Measurements from ENCODE around the gene TYRP1.
"Not testable (repeated sequence)": the region's sequence is repeated elsewhere in the genome, so short reads cannot be mapped to it uniquely, and the experiment has no call there.

The TYRP1 gene

DNA sequence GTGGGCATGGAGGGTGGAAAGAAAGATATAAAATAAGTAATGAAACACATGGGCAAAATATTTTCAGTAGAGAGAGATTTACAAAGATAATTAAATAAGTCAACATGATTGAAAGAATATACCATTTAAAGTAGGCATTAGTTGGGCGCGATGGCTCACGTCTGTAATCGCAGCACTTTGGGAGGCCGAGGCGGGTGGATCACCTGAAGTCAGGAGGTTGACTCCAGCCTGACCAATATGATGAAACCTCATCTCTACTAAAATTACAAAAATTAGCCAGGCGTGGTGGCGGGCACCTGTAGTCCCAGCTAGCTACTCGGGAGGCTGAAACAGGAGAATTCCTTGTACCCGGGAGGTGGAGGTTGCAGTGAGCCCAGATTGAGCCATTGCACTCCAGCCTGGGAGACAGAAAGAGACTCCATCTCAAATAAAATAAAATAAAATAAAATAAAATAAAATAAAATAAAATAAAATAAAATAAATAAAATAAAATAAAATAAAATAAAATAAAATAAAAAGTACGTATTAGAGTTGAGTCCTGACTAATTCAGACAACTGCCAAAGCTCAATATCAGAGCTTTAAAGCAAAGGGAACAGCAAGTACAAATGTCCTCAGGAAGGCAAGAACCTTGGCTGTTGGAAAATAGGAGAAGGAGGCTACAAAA is 15.6 kb upstream of the TYRP1 start:
- not testable (repeated sequence) for H3K4me3 Mint-ChIP-seq; H3K27me3 Mint-ChIP-seq (ENCODE audit: low read depth); H3K36me3 Mint-ChIP-seq (ENCODE audit: low read depth); DNase-seq (ENCODE audit: low spot score); H3K4me1 Mint-ChIP-seq (ENCODE audit: low read depth); H3K27ac Mint-ChIP-seq
- H3K9me3 Mint-ChIP-seq, result peaks cover 20% of the 10 kb centered on the region

DNA sequence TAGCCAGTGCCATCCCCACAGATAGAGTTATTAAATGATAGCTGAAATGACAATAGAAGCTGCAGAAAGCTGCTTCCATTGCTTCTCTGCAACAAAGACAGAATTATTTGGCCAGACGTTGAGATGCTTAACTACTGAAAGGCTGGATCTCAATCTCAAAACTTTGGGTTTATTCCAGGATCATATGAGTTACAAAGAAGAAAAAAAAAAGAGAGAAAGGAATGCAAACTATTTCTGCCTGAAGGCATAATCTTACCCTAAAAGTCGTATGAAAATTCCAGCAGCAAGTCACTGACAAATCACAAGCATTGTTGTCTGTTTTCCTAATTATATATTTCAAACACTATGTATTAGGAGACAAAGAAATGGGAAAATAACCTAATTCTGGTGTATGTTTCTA is 12.8 kb upstream of the TYRP1 start:
- H3K9me3 Mint-ChIP-seq, result peaks cover 31% of the 10 kb centered on the region
- no peak for DNase-seq (ENCODE audit: low spot score)

DNA sequence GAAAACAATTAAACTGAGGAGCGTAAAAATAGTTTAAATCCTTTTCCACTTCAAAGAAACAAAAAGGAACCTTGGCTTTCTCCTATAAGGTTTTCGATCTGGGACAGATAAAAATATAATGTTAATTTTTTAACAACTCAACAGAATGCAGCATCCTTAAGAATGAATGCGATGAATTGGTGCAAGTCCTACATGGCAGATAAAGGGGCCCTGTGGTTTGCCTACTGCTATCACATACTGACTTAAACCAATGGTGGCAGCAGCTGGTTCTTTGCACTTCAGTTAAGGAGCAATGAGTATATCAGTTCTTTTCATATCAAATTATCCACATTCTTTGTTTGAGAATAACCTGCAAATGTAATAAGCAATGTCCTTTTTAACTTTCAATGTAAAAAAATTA is 12.4 kb upstream of the TYRP1 start:
- no peaks in the 10 kb centered on the region for H3K27me3 Mint-ChIP-seq (ENCODE audit: low read depth)
- no peak overlapping the region for H3K4me3 Mint-ChIP-seq
- no peak overlapping the region for H3K27ac Mint-ChIP-seq
- no peaks in the 10 kb centered on the region for H3K4me1 Mint-ChIP-seq (ENCODE audit: low read depth)
- H3K36me3 Mint-ChIP-seq (ENCODE audit: low read depth), result no peaks in the 10 kb centered on the region
- peaks cover 31% of the 10 kb centered on the region for H3K9me3 Mint-ChIP-seq
- no peak for DNase-seq (ENCODE audit: low spot score)

More for the DNA sequence above, 12.8 kb upstream of the TYRP1 start:
- Mint-ChIP-seq H3K4me3 (no peak overlapping the region), H3K4me1 (ENCODE audit: low read depth) (no peaks in the 10 kb centered on the region), H3K27me3 (ENCODE audit: low read depth) (no peaks in the 10 kb centered on the region), H3K27ac (no peak overlapping the region), H3K36me3 (ENCODE audit: low read depth) (no peaks in the 10 kb centered on the region)

DNA sequence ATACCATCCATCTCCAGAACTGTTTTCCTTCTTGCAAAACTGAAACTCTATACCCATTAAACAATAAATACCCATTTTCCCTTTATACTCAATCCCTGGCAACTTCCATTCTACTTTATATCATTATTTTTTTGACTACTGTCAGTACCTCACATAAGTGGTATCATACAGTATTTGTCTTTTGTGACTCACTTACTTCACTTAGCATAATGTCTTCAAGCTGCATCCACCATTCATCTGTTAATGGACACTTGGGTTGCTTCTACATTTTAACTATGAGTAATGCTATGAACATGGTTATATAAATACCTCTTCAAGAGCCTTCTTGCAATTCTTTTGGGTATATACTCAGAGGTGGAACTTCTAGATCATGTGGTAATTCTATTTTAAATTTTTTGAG is 11.6 kb upstream of the TYRP1 start:
- no peaks in the 10 kb centered on the region for H3K36me3 Mint-ChIP-seq (ENCODE audit: low read depth)
- H3K27me3 Mint-ChIP-seq (ENCODE audit: low read depth), result no peaks in the 10 kb centered on the region
- no peak overlapping the region for H3K27ac Mint-ChIP-seq
- peaks cover 31% of the 10 kb centered on the region for H3K9me3 Mint-ChIP-seq
- no peak for DNase-seq (ENCODE audit: low spot score)
- no peaks in the 10 kb centered on the region for H3K4me1 Mint-ChIP-seq (ENCODE audit: low read depth)
- no peak overlapping the region for H3K4me3 Mint-ChIP-seq

DNA sequence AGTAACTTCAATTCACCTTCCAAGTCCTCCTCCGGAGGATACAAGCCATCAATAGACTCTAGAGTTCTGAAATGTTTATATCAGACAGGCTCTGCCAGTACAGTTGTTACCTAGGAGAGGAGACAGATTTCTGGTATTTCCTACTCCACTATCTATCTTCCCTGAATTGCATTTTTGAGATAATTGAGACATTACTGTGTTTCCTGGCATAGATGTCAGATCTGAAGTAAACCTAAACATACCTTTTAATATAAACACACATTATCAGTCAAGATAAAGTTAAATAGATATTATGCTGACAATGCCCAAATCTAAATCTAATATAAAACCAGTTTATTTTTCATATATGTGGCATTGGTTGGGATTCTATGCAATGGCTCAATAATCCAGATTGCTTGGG is 8.2 kb upstream of the TYRP1 start:
- DNase-seq (ENCODE audit: low spot score), result no peak
- no peak overlapping the region for H3K4me3 Mint-ChIP-seq
- peaks cover 36% of the 10 kb centered on the region for H3K9me3 Mint-ChIP-seq
- no peaks in the 10 kb centered on the region for H3K36me3 Mint-ChIP-seq (ENCODE audit: low read depth)
- H3K4me1 Mint-ChIP-seq (ENCODE audit: low read depth), result no peaks in the 10 kb centered on the region
- no peak overlapping the region for H3K27ac Mint-ChIP-seq
- no peaks in the 10 kb centered on the region for H3K27me3 Mint-ChIP-seq (ENCODE audit: low read depth)

DNA sequence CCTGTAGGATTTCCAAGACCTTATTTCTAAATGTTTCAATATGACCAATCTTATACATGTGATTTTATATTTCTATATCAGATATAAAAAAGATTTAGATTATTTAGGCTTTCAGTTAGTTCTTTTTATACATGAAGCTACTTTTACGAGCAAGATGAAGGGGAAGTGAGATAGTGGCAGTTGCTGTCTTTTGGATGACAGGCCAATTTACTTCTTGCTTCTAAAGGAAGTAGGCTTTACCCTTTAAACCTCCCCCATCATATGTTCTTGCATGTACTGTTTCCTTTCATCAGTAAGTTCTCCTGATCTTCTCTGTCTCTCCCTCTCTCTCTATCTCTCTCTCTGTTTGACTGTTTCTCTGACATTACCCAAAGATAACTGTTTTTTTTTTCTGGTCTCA is 4.0 kb upstream of the TYRP1 start:
- no peak for DNase-seq (ENCODE audit: low spot score)
- H3K27me3 Mint-ChIP-seq (ENCODE audit: low read depth), result no peaks in the 10 kb centered on the region
- H3K4me1 Mint-ChIP-seq (ENCODE audit: low read depth), result no peaks in the 10 kb centered on the region
- no peaks in the 10 kb centered on the region for H3K36me3 Mint-ChIP-seq (ENCODE audit: low read depth)
- H3K9me3 Mint-ChIP-seq, result peaks cover 18% of the 10 kb centered on the region
- no peak overlapping the region for H3K27ac Mint-ChIP-seq
- H3K4me3 Mint-ChIP-seq, result no peak overlapping the region

DNA sequence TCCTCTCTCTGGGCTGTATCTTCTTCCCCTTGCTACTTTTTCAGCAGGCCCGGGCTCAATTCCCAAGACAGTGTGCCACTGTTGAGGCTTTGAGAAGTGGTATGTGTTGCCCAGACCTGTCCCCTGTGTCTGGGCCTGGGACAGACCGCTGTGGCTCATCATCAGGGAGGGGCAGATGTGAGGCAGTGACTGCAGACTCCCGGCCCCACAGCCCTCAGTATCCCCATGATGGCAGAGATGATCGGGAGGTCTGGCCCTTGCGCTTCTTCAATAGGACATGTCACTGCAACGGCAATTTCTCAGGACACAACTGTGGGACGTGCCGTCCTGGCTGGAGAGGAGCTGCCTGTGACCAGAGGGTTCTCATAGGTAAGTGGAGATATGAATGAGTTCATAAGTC is 828 bp downstream of the TYRP1 start:
- H3K9me3 Mint-ChIP-seq, result peaks cover 7% of the 10 kb centered on the region
- H3K27me3 Mint-ChIP-seq (ENCODE audit: low read depth), result no peaks in the 10 kb centered on the region
- no peak overlapping the region for H3K27ac Mint-ChIP-seq
- H3K4me1 Mint-ChIP-seq (ENCODE audit: low read depth), result no peaks in the 10 kb centered on the region
- no peak overlapping the region for H3K4me3 Mint-ChIP-seq
- no peaks in the 10 kb centered on the region for H3K36me3 Mint-ChIP-seq (ENCODE audit: low read depth)
- no peak for DNase-seq (ENCODE audit: low spot score)

DNA sequence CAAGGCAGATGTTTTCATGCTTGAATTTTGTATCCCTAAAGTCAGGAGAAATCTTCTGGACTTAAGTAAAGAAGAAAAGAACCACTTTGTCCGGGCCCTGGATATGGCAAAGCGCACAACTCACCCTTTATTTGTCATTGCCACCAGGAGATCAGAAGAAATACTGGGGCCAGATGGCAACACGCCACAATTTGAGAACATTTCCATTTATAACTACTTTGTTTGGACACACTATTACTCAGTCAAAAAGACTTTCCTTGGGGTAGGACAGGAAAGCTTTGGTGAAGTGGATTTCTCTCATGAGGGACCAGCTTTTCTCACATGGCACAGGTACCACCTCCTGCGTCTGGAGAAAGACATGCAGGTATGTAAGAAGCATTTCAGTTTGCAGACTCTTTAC is 2.3 kb downstream of the TYRP1 start:
- H3K27me3 Mint-ChIP-seq (ENCODE audit: low read depth), result no peaks in the 10 kb centered on the region
- no peak for DNase-seq (ENCODE audit: low spot score)
- no peaks in the 10 kb centered on the region for H3K4me1 Mint-ChIP-seq (ENCODE audit: low read depth)
- H3K36me3 Mint-ChIP-seq (ENCODE audit: low read depth), result no peaks in the 10 kb centered on the region
- H3K27ac Mint-ChIP-seq, result no peak overlapping the region
- peaks cover 7% of the 10 kb centered on the region for H3K9me3 Mint-ChIP-seq
- no peak overlapping the region for H3K4me3 Mint-ChIP-seq

DNA sequence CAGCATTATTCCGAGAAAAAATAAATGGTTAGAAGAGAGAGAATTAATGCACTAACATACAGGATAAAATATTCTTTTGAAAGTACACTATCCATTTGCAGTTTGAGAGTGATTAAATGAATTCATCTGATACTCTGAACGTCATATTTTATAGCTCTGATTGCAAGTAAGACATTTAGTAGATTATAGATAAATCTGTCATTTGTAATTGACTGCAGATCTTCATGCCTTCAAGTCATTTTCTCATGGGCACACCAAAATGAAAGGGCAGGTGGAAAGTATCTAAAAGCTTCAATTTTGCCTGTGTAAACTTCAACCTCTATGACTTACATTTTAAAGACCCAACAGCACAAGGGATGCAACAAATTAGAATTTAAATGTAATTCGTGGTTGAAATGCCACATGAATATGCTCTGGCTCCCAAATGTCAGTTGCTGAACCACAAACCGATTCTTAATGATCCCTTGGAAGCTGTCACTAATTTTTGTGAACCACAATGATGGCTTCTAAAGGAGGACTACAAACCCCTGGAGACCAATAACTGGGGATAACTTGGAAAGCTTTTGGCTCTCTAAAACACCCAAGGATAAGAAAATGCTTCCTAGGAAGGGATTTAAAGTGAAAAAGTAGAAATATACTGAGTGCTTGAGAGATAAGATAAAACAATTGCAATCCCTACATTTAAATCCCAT is 3.9 kb downstream of the TYRP1 start:
- no peaks in the 10 kb centered on the region for H3K27me3 Mint-ChIP-seq (ENCODE audit: low read depth)
- H3K27ac Mint-ChIP-seq, result no peak overlapping the region
- H3K36me3 Mint-ChIP-seq (ENCODE audit: low read depth), result no peaks in the 10 kb centered on the region
- H3K4me3 Mint-ChIP-seq, result no peak overlapping the region
- H3K4me1 Mint-ChIP-seq (ENCODE audit: low read depth), result no peaks in the 10 kb centered on the region
- H3K9me3 Mint-ChIP-seq, result peaks cover 7% of the 10 kb centered on the region
- no peak for DNase-seq (ENCODE audit: low spot score)

DNA sequence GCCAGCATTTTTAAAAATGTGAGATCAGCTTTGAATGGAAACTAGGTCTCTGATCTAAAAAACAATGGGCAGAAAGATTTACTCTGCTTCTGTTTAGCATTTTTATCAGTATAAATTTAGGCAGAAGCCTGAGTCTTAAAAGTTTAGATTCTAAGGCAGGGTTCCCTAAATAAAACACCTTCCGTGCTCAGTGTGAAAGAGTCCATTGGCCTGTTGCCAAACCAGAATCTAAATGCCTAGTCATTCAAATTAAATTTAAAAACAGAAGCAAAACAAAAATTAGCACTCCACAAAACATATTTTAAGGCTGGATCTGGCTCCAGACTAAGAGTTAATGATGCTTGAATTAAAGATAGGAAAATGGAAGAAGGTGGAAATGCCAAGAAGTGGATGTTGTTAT is 4.5 kb downstream of the TYRP1 start:
- Mint-ChIP-seq H3K27me3 (ENCODE audit: low read depth) (no peaks in the 10 kb centered on the region), H3K36me3 (ENCODE audit: low read depth) (no peaks in the 10 kb centered on the region)
- no peak for DNase-seq (ENCODE audit: low spot score)

DNA sequence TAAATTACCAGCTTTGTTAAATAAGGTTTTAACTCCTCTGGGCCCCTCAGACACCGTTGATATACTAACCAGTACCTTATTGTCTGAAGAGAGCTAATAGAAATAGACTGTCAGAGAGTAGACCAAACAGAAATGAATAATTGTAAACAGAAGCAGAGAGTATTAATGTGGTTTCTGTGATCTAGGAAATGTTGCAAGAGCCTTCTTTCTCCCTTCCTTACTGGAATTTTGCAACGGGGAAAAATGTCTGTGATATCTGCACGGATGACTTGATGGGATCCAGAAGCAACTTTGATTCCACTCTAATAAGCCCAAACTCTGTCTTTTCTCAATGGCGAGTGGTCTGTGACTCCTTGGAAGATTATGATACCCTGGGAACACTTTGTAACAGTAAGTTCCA is 5.1 kb downstream of the TYRP1 start:
- H3K27ac Mint-ChIP-seq, result no peak overlapping the region
- no peaks in the 10 kb centered on the region for H3K27me3 Mint-ChIP-seq (ENCODE audit: low read depth)
- no peaks in the 10 kb centered on the region for H3K4me1 Mint-ChIP-seq (ENCODE audit: low read depth)
- no peak for DNase-seq (ENCODE audit: low spot score)
- H3K36me3 Mint-ChIP-seq (ENCODE audit: low read depth), result no peaks in the 10 kb centered on the region
- peaks cover 7% of the 10 kb centered on the region for H3K9me3 Mint-ChIP-seq
- H3K4me3 Mint-ChIP-seq, result no peak overlapping the region

More for the DNA sequence above, 4.5 kb downstream of the TYRP1 start:
- Mint-ChIP-seq H3K27ac (no peak overlapping the region), H3K9me3 (peaks cover 7% of the 10 kb centered on the region), H3K4me3 (no peak overlapping the region), H3K4me1 (ENCODE audit: low read depth) (no peaks in the 10 kb centered on the region)

DNA sequence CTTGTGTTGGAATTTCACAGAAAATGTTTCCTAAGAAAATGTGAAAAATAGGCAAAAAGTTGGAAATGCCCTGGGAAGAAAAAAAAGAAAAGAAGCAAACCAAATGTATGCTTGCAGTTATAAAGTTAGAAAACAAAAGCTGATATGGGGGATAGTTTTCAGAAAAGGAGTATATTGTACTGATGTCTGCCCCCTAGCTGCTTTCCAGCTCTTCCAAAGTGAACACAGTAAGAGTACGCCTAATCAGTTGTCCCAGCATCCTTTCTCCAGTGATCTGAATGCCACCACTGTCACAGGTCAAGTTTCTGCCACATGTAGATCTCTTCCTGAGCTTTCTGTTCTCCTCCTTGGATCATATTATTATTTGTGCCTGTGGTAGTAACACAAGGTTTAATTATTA is 5.8 kb downstream of the TYRP1 start:
- H3K9me3 Mint-ChIP-seq, result peaks cover 7% of the 10 kb centered on the region
- no peak overlapping the region for H3K4me3 Mint-ChIP-seq
- no peak overlapping the region for H3K27ac Mint-ChIP-seq
- no peak for DNase-seq (ENCODE audit: low spot score)
- H3K36me3 Mint-ChIP-seq (ENCODE audit: low read depth), result no peaks in the 10 kb centered on the region
- H3K27me3 Mint-ChIP-seq (ENCODE audit: low read depth), result no peaks in the 10 kb centered on the region
- no peaks in the 10 kb centered on the region for H3K4me1 Mint-ChIP-seq (ENCODE audit: low read depth)

DNA sequence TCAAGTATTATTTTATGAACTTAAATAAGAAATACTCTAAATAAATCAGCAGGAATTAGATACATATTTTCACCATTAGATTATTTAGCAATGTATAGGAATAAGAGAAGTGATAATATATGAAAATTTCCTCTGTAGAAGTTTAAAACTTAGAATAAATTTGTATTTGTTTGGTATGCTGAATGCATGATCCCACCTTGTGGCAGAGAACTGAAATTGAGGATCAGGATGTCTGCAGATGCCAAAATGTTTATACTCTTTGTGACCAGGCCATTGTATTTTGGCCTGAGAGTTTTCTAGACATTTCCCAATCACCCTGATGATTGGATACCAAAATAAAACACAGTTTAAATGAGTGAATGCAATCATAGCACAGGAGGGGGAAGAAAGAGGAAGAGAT is 6.3 kb downstream of the TYRP1 start:
- H3K9me3 Mint-ChIP-seq, result peaks cover 2% of the 10 kb centered on the region
- no peak for DNase-seq (ENCODE audit: low spot score)
- H3K4me3 Mint-ChIP-seq, result no peak overlapping the region
- H3K4me1 Mint-ChIP-seq (ENCODE audit: low read depth), result no peaks in the 10 kb centered on the region
- H3K27ac Mint-ChIP-seq, result no peak overlapping the region
- H3K27me3 Mint-ChIP-seq (ENCODE audit: low read depth), result no peaks in the 10 kb centered on the region
- no peaks in the 10 kb centered on the region for H3K36me3 Mint-ChIP-seq (ENCODE audit: low read depth)

DNA sequence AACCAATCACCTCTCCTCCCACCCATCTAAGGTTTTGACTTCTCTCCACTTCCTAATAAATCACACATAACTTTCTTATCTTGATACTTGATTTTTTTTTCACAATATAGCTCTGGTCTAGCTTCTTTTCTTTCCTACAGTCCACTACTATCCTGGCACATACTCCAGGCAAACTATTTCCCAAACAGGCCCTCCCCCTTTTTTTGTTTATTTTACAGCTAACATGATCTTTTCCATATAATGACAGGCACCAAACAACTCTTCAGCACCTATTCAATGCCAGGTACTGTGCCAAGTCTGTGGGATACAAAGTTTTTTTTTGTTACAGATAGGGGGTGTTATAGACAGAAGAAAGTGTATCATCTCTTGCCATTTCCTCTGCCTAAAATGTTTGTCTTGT is 7.9 kb downstream of the TYRP1 start:
- no peaks in the 10 kb centered on the region for H3K9me3 Mint-ChIP-seq
- H3K36me3 Mint-ChIP-seq (ENCODE audit: low read depth), result no peaks in the 10 kb centered on the region
- no peak for DNase-seq (ENCODE audit: low spot score)
- H3K4me3 Mint-ChIP-seq, result no peak overlapping the region
- H3K27me3 Mint-ChIP-seq (ENCODE audit: low read depth), result no peaks in the 10 kb centered on the region
- no peaks in the 10 kb centered on the region for H3K4me1 Mint-ChIP-seq (ENCODE audit: low read depth)
- no peak overlapping the region for H3K27ac Mint-ChIP-seq
